CD4-positive, alpha-beta T cell (primary cell): ENCODE data around the gene SNTG2. TPM values are rescaled to one million over a fixed set of nuclear protein-coding genes. Genes with fewer than 3 reads are reported as not detected.

Experiments used
- ATAC-seq: fragments of 200-7000 bp; cut with Tn5 transposase; one replicate; pipeline ENCODE4 v1.10.0; 2022; ENCODE audit warnings: mild to moderate bottlenecking; ENCODE audit not compliant: poor library complexity
- CTCF ChIA-PET: fragments of 350-600 bp; sonication (Branson Sonifier 250); formaldehyde crosslinking; loops from one replicate; lab custom pipeline; 2021; ENCODE audit warnings: antibody characterized with exemption, inconsistent platforms; lab: Charles Lee
- POLR2A ChIA-PET: fragments of 350-600 bp; sonication (Branson Sonifier 250); formaldehyde crosslinking; loops from one replicate; lab custom pipeline; 2021; ENCODE audit warnings: antibody characterized with exemption, inconsistent platforms; lab: Charles Lee
- DNase-seq, 14 experiments: peaks; one replicate each; pipeline ENCODE4 v3.0.0-alpha.2; 2013 to 2020; ENCODE audit warnings: mixed read lengths in 2 of 14
- H3K27ac ChIP-seq, 2 donors: one replicate each; pipeline versions ENCODE4 v1.5.1 to v1.7.0; 2013; ENCODE audit warnings: low read length in 2 of 2, low read depth in 1 of 2, mild to moderate bottlenecking in 1 of 2
- H3K27me3 ChIP-seq, 2 experiments: 1 replicate in 1 of 2; 2 replicates in 1 of 2; pipeline versions ENCODE4 v1.6.1 to v1.7.0; 2013; ENCODE audit warnings: low read length in 2 of 2, control low read depth in 1 of 2, mild to moderate bottlenecking in 1 of 2, moderate library complexity in 1 of 2; ENCODE audit not compliant: insufficient read depth in 2 of 2, control insufficient read depth in 1 of 2
- H3K36me3 ChIP-seq: one replicate; pipeline ENCODE4 v1.6.1; 2013; ENCODE audit warnings: low read length, control low read depth; ENCODE audit not compliant: insufficient read depth
- H3K4me1 ChIP-seq: one replicate; pipeline ENCODE4 v1.6.1; 2013; ENCODE audit warnings: low read length, control low read depth; ENCODE audit not compliant: insufficient read depth
- H3K4me3 ChIP-seq: one replicate; pipeline ENCODE4 v1.5.1; 2013; ENCODE audit warnings: mild to moderate bottlenecking, low read length, moderate library complexity
- H3K9me3 ChIP-seq, 2 experiments: 1 replicate in 1 of 2; 2 replicates in 1 of 2; pipeline versions ENCODE4 v1.6.1 to v1.7.0; 2013; ENCODE audit warnings: low read length in 2 of 2, mild to moderate bottlenecking in 2 of 2, control low read depth in 1 of 2, moderate library complexity in 1 of 2; ENCODE audit not compliant: control insufficient read depth in 1 of 2, insufficient read depth in 1 of 2
- H3K27ac Mint-ChIP-seq: one replicate; pipeline ENCODE4 v1.8.0; 2020; ENCODE audit warnings: mixed read lengths
- H3K27me3 Mint-ChIP-seq: one replicate; pipeline ENCODE4 v1.8.0; 2021; ENCODE audit warnings: mixed read lengths
- H3K36me3 Mint-ChIP-seq: one replicate; pipeline ENCODE4 v1.8.0; 2021; ENCODE audit warnings: low read depth, mixed read lengths
- H3K4me1 Mint-ChIP-seq: one replicate; pipeline ENCODE4 v1.8.0; 2021; ENCODE audit warnings: low read depth, mixed read lengths
- H3K4me3 Mint-ChIP-seq: one replicate; pipeline ENCODE4 v1.8.0; 2020; ENCODE audit warnings: mild to moderate bottlenecking, mixed read lengths
- H3K9me3 Mint-ChIP-seq: one replicate; pipeline ENCODE4 v1.8.0; 2020; ENCODE audit warnings: mixed read lengths
- intact Hi-C, 2 experiments: fragments of 100-400 bp; cut with DNase I in 1 of 2; cut with micrococcal nuclease in 1 of 2; formaldehyde crosslinking; loops; one replicate each; pipeline versions ENCODE4 v1.15.1 to v1.9.0; 2023 to 2025; cut with DNase I, micrococcal nuclease
- total RNA-seq, 174 experiments: library from RNA in 2 of 174; stranded (reverse) in 2 of 174; gene quantifications; one replicate each; pipeline ENCODE4 v1.2.3 and lab custom pipeline; 2021 to 2026
- TF ChIP-seq, protein P1 (sequence below): fragments of 200-600 bp; IDR thresholded peaks from one replicate; pipeline ENCODE4 v1.8.0; 2022; ENCODE audit warnings: antibody characterized with exemption, mild to moderate bottlenecking

Gene SNTG2
- total RNA-seq, 2 experiments from 2014 or later, result 1.1 to 1.5 TPM

DNA sequence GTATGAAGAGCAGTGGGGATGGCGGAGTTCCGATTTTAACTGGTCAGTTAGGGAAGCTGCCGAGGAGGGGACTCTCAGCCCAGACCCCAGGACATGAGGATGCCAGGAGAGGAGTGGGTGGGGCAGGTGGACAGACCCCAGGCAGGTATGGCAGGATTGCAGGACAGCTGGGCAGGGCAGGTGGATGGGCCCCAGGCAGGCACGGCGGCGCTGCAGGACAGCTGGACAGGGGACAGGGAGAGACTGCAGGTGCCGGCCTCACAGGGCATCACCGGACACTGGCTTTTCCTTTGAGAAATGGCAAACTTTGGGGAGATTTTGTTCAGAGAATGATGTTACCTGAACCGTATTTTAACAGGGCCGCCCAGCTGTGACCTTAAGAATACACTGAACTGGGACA, 127.7 kb downstream of the SNTG2 start:
- Mint-ChIP-seq H3K4me1 (no peaks in the 10 kb centered on the region), H3K27ac (no peak overlapping the region), H3K36me3 (no peaks in the 10 kb centered on the region), H3K4me3 (no peak overlapping the region), H3K27me3 (peaks cover 4% of the 10 kb centered on the region), H3K9me3 (no peaks in the 10 kb centered on the region)
- Histone ChIP-seq H3K36me3 (no peaks in the 10 kb centered on the region), H3K27ac (no peak overlapping the region), H3K4me3 (no peak overlapping the region), H3K27me3 (peaks cover 0 to 4% of the 10 kb centered on the region in 2 experiments), H3K4me1 (no peaks in the 10 kb centered on the region), H3K9me3 (no peaks in the 10 kb centered on the region)
- TF ChIP-seq, protein P1, sequence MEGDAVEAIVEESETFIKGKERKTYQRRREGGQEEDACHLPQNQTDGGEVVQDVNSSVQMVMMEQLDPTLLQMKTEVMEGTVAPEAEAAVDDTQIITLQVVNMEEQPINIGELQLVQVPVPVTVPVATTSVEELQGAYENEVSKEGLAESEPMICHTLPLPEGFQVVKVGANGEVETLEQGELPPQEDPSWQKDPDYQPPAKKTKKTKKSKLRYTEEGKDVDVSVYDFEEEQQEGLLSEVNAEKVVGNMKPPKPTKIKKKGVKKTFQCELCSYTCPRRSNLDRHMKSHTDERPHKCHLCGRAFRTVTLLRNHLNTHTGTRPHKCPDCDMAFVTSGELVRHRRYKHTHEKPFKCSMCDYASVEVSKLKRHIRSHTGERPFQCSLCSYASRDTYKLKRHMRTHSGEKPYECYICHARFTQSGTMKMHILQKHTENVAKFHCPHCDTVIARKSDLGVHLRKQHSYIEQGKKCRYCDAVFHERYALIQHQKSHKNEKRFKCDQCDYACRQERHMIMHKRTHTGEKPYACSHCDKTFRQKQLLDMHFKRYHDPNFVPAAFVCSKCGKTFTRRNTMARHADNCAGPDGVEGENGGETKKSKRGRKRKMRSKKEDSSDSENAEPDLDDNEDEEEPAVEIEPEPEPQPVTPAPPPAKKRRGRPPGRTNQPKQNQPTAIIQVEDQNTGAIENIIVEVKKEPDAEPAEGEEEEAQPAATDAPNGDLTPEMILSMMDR, result no peak
- DNase-seq (no peak), ATAC-seq (no peak)
- CTCF ChIA-PET, result no interaction called here
- POLR2A ChIA-PET, result no interaction called here
- intact Hi-C loops, result no loop called here

DNA sequence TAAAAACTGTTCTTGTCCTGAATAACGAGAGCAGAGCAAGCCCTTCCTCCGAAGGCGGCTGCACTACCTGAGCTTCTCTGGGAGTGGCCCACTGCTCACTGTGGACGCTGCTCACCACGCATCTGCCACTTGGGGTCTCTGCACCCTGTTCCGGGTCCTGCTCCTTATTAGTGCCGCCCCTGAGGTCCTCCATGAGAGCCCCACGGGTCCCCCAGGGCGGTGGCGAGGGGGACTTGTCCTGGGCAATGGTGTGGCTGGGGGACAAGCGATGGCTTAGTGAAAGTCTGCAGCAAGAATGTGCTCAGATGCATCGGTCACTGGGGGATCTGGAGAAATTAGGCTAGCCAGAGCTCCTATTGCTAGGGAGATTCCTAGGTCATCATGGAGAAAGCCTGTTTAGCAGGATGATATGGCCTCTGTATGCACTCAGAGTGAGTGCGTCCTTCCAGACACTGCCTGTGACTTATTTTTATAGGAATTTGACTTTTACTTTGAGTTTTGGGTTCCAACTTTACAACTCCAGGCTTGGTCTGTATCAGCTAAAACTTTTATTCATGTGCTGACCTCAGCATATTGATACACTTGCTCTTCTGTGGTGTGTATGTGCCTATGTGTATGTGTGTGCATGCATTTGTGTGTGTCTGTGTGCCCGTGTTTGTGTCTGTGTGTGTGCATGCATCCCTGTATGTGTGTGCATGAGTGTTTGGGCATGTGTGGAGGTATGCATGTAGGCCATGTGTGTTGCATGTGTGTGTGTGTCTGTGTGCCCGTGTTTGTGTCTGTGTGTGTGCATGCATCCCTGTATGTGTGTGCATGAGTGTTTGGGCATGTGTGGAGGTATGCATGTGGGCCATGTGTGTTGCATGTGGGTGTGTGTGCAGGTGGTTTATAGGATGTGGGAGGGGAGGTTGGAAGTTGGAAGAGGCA, 129.5 kb downstream of the SNTG2 start:
- Histone ChIP-seq H3K36me3 (no peaks in the 10 kb centered on the region), H3K27ac (no peak overlapping the region), H3K9me3 (no peaks in the 10 kb centered on the region), H3K4me1 (no peaks in the 10 kb centered on the region), H3K4me3 (no peak overlapping the region), H3K27me3 (peaks cover 0 to 4% of the 10 kb centered on the region in 2 experiments)
- intact Hi-C loops, result no loop called here
- CTCF ChIA-PET, result no interaction called here
- H3K4me1 Mint-ChIP-seq, result no peaks in the 10 kb centered on the region
- no peak overlapping the region for H3K27ac Mint-ChIP-seq
- POLR2A ChIA-PET, result no interaction called here
- H3K4me3 Mint-ChIP-seq, result no peak overlapping the region
- no peaks in the 10 kb centered on the region for H3K36me3 Mint-ChIP-seq
- no peaks in the 10 kb centered on the region for H3K9me3 Mint-ChIP-seq
- DNase-seq (no peak), ATAC-seq (no peak)
- H3K27me3 Mint-ChIP-seq, result peaks cover 4% of the 10 kb centered on the region
- TF ChIP-seq, protein P1, result no peak

DNA sequence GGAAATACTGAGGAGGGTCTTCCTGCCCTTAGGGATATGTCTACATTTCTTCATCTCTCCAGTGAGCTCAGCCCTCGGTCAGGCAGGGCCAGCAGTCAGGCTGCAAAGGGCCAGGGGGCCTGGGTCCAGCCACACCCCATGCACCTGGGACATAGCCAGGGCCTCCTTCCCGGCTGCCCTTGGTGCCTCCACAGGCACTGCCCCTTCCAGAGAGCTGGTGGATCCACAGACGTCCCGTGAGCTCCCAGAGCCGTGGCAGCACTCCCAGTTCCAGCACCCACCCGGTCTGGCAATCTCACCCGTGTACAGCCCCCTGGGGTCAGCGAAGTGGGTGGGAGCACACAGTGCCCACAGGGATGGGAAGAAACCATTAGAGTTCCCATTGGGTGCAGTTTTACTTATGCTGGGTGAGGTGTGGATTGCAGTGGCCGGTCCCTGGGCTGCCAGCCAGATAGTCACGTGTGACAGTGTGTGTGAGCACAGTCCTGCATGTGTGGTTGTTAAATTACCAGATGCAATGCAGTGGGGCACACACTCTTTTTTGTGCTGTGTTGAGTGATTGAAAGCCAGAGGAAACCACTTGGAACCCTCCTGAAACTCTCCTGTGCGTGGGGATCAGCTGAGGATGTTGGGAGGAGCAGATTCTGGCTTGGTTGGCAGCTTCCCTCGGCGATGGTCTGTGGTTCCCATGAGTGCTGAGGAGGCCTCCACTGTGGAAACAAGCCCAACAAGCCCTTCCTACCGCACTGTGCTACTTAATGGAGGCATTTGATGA, 131.0 kb downstream of the SNTG2 start:
- ATAC-seq (no peak), DNase-seq (no peak)
- intact Hi-C loops, result no loop called here
- no peaks in the 10 kb centered on the region for H3K4me1 ChIP-seq
- no peaks in the 10 kb centered on the region for H3K4me1 Mint-ChIP-seq
- CTCF ChIA-PET, result no interaction called here
- TF ChIP-seq, protein P1, result no peak
- peaks cover 4% of the 10 kb centered on the region for H3K27me3 Mint-ChIP-seq
- H3K36me3 ChIP-seq, result no peaks in the 10 kb centered on the region
- H3K27ac Mint-ChIP-seq, result no peak overlapping the region
- H3K36me3 Mint-ChIP-seq, result no peaks in the 10 kb centered on the region
- no peaks in the 10 kb centered on the region for H3K9me3 Mint-ChIP-seq
- H3K9me3 ChIP-seq, result no peaks in the 10 kb centered on the region
- H3K4me3 ChIP-seq, result no peak overlapping the region
- H3K4me3 Mint-ChIP-seq, result no peak overlapping the region
- H3K27ac ChIP-seq, result no peak overlapping the region
- POLR2A ChIA-PET, result no interaction called here
- H3K27me3 ChIP-seq, result peaks cover 0 to 4% of the 10 kb centered on the region in 2 experiments
